ENCODE measurements around the gene GAS6. TPM values are rescaled to one million over a fixed set of nuclear protein-coding genes. Genes with fewer than 3 reads are reported as not detected.

GAS6 gene
- total RNA-seq, 4 donors from 2014 or later = 317 to 697 (median 547) TPM

GRCh38 chr13:113783966-113784644 is 79.8 kb downstream of the GAS6 start:
- Histone ChIP-seq H3K4me3 (no peak overlapping the region), H3K27ac (no peak overlapping the region), H3K9me3 (no peaks in the 10 kb centered on the region), H3K4me1 (no peaks in the 10 kb centered on the region), H3K36me3 (no peaks in the 10 kb centered on the region), H3K27me3 (no peaks in the 10 kb centered on the region)
- no peak for DNase-seq (ENCODE audit: low spot score in 2 of 2)
- TF ChIP-seq, protein P1, sequence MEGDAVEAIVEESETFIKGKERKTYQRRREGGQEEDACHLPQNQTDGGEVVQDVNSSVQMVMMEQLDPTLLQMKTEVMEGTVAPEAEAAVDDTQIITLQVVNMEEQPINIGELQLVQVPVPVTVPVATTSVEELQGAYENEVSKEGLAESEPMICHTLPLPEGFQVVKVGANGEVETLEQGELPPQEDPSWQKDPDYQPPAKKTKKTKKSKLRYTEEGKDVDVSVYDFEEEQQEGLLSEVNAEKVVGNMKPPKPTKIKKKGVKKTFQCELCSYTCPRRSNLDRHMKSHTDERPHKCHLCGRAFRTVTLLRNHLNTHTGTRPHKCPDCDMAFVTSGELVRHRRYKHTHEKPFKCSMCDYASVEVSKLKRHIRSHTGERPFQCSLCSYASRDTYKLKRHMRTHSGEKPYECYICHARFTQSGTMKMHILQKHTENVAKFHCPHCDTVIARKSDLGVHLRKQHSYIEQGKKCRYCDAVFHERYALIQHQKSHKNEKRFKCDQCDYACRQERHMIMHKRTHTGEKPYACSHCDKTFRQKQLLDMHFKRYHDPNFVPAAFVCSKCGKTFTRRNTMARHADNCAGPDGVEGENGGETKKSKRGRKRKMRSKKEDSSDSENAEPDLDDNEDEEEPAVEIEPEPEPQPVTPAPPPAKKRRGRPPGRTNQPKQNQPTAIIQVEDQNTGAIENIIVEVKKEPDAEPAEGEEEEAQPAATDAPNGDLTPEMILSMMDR (IDR thresholded peaks at IDR 0.05) = no peak
- TF ChIP-seq POLR2A (IDR thresholded peaks at IDR 0.05) = no peak
- TF ChIP-seq EP300 (IDR thresholded peaks at IDR 0.05) = no peak
- 76 to 87% methylated on average over 10 of the region's 10 CpGs for WGBS, 2 donors

- no peaks in the 10 kb centered on the region for H3K27me3 ChIP-seq
- TF ChIP-seq, protein P1 (IDR thresholded peaks at IDR 0.05) = no peak
- TF ChIP-seq POLR2A (IDR thresholded peaks at IDR 0.05) (no peak), EP300 (IDR thresholded peaks at IDR 0.05) (no peak)
- no peak overlapping the region for H3K27ac ChIP-seq
- H3K4me3 ChIP-seq = no peak overlapping the region
- H3K36me3 ChIP-seq = no peaks in the 10 kb centered on the region
- 80 to 87% methylated on average over 12 of the region's 12 CpGs for WGBS, 2 donors
- H3K4me1 ChIP-seq = no peaks in the 10 kb centered on the region
- no peak for DNase-seq (ENCODE audit: low spot score in 2 of 2)
- H3K9me3 ChIP-seq = no peaks in the 10 kb centered on the region
These were observed 80.5 kb downstream of the GAS6 start for GRCh38 chr13:113783200-113783881.

DNA sequence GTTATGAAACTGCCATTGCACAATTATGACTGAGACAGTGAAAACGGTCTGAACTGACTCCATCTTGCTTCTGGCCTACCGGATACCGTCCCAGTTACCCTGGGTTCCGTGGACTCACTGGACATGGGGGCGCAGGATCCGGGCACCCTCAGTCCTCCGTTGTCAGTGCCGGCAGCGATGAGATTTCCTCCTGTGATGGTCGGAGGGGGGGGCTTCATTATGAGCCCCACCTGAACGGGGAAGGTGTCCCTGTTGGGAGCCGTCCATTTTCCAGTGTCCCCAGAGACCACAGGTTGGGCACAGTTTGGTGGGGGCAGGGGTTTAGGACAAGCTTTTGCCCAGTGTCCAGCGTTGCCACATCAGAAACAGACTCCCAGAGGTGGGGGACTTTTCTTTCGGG is 81.4 kb downstream of the GAS6 start:
- 72 to 79% methylated on average over 13 to 14 of the region's 14 CpGs for WGBS, 2 donors
- Histone ChIP-seq H3K36me3 (no peaks in the 10 kb centered on the region), H3K4me1 (no peaks in the 10 kb centered on the region), H3K9me3 (no peaks in the 10 kb centered on the region), H3K27ac (no peak overlapping the region), H3K27me3 (peaks cover 0 to 6% of the 10 kb centered on the region in 2 donors), H3K4me3 (no peak overlapping the region)
- DNase-seq (ENCODE audit: low spot score in 2 of 2) = no peak
- TF ChIP-seq EP300 (IDR thresholded peaks at IDR 0.05) (no peak), POLR2A (IDR thresholded peaks at IDR 0.05) (no peak)
- TF ChIP-seq, protein P1 (IDR thresholded peaks at IDR 0.05) = no peak

DNA sequence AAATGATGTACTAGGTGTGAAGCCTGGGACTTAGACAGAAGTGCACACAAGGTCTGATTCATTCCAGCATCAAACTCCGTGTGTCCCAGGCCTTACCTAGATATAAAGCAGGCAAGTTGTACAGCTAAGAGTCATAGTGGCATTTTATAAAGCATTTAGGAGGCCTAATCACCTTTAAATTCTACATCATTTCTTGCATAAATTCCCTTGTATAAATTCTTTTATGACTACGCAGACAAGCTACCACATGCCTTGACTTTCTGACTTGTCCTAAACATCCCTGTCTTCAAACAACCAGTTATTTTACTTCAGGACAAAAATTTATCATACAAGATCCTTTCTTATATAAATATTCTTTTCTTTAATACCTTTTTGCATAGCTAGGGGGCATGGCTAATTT is 82.3 kb downstream of the GAS6 start:
- DNase-seq (ENCODE audit: low spot score in 2 of 2) = no peak
- no peaks in the 10 kb centered on the region for H3K36me3 ChIP-seq
- H3K9me3 ChIP-seq = no peaks in the 10 kb centered on the region
- 75 to 80% methylated on average over 2 of the region's 2 CpGs for WGBS, 2 donors
- no peak overlapping the region for H3K4me3 ChIP-seq
- no peaks in the 10 kb centered on the region for H3K4me1 ChIP-seq
- peaks cover 0 to 13% of the 10 kb centered on the region in 2 donors for H3K27me3 ChIP-seq
- no peak overlapping the region for H3K27ac ChIP-seq
- TF ChIP-seq POLR2A (IDR thresholded peaks at IDR 0.05) = no peak
- TF ChIP-seq, protein P1 (IDR thresholded peaks at IDR 0.05) = no peak
- TF ChIP-seq EP300 (IDR thresholded peaks at IDR 0.05) = no peak
